ENCODE data around the gene LRCH4.

DNA sequence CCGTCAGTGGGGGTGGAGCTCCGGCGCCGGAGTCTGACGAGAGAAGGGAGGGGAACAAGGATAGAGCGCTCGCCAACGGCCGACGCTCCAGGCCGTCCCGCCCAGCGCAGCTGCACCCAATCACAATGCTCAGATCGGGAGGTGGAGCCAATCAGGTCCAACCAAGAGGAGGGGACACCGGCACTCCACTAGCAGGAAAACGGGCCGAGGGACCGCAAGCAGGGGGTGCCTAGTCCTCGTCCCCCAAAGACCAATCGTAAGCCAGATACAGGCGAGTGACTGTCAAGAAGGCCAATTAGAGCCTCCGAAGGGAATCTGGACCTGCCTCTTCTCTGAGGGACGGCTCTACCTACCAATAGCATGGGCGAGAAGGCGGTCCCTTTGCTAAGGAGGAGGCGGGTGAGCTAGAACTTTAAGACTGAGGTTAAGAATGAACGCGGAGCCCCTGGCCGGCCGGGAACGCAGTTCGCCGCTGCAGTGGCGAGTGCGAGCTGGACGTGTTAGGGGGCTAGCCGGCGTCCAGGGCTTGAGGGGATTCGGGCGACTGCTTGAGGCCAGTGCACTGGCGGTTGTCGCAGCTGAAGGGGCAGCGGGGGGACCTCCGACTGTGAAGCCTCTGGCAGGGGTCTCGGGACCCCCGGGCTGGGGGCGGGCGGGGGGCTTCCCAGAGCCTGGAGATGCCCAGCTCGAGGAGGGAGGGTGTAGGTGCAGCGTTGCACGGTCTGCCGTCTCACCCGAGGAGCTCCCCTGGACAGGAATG lies 517 bp upstream of the LRCH4 start, which contains the start of gene FBXO24:
- no peak for TF ChIP-seq CTCF (IDR thresholded peaks at IDR 0.05; ENCODE audit: low read depth, low read length, poor library complexity, severe bottlenecking)
- TF ChIP-seq EZH2phosphoT487 (IDR thresholded peaks at IDR 0.05; ENCODE audit: borderline replicate concordance, low read length), result no peak
